Measurements from ENCODE around the gene INSM1.

Gene INSM1

GRCh38 chr20:20393207-20394120 is 25.6 kb downstream of the INSM1 start:
- TF ChIP-seq FOXM1 (IDR thresholded peaks at IDR 0.05; ENCODE audit: borderline replicate concordance, low read depth): no peak
- TF ChIP-seq TCF12 (IDR thresholded peaks at IDR 0.05; ENCODE audit: low read depth): no peak
- no peak for TF ChIP-seq ZBTB7A (IDR thresholded peaks at IDR 0.05; ENCODE audit: low read depth)
- no peak for TF ChIP-seq CREB1 (IDR thresholded peaks at IDR 0.05; ENCODE audit: low read depth)
- no peak for TF ChIP-seq MAX (IDR thresholded peaks at IDR 0.05)
- no peak for TF ChIP-seq TEAD4 (IDR thresholded peaks at IDR 0.05)
- TF ChIP-seq YY1 (IDR thresholded peaks at IDR 0.05; ENCODE audit: low read depth): no peak
- no peak for TF ChIP-seq REST (IDR thresholded peaks at IDR 0.05; ENCODE audit: low read depth)
- no peak for TF ChIP-seq EGR1 (IDR thresholded peaks at IDR 0.05)
- TF ChIP-seq NFIC (IDR thresholded peaks at IDR 0.05): no peak
- no peak for TF ChIP-seq EP300 (IDR thresholded peaks at IDR 0.05; ENCODE audit: borderline replicate concordance)
- TF ChIP-seq RAD21 (IDR thresholded peaks at IDR 0.05; ENCODE audit: low read depth): no peak
- no peak for TF ChIP-seq USF1 (IDR thresholded peaks at IDR 0.05)

- no peak for TF ChIP-seq EGR1 (IDR thresholded peaks at IDR 0.05)
- TF ChIP-seq YY1 (IDR thresholded peaks at IDR 0.05; ENCODE audit: low read depth): no peak
- TF ChIP-seq FOXM1 (IDR thresholded peaks at IDR 0.05; ENCODE audit: borderline replicate concordance, low read depth): no peak
- TF ChIP-seq NFIC (IDR thresholded peaks at IDR 0.05): no peak
- no peak for TF ChIP-seq ZBTB7A (IDR thresholded peaks at IDR 0.05; ENCODE audit: low read depth)
- no peak for TF ChIP-seq CREB1 (IDR thresholded peaks at IDR 0.05; ENCODE audit: low read depth)
- no peak for TF ChIP-seq RAD21 (IDR thresholded peaks at IDR 0.05; ENCODE audit: low read depth)
- TF ChIP-seq CEBPB (IDR thresholded peaks at IDR 0.05): no peak
- TF ChIP-seq TAF1 (IDR thresholded peaks at IDR 0.05; ENCODE audit: low read depth): no peak
- no peak for TF ChIP-seq TCF12 (IDR thresholded peaks at IDR 0.05; ENCODE audit: low read depth)
- TF ChIP-seq MAX (IDR thresholded peaks at IDR 0.05): no peak
- TF ChIP-seq USF1 (IDR thresholded peaks at IDR 0.05): no peak
- no peak for TF ChIP-seq TEAD4 (IDR thresholded peaks at IDR 0.05)
- no peak for TF ChIP-seq REST (IDR thresholded peaks at IDR 0.05; ENCODE audit: low read depth)
- no peak for TF ChIP-seq EP300 (IDR thresholded peaks at IDR 0.05; ENCODE audit: borderline replicate concordance)
Observed at GRCh38 chr20:20395087-20395486, 27.2 kb downstream of the INSM1 start.

GRCh38 chr20:20395903-20396568 is 28.1 kb downstream of the INSM1 start:
- TF ChIP-seq FOXM1 (IDR thresholded peaks at IDR 0.05; ENCODE audit: borderline replicate concordance, low read depth) (no peak), RAD21 (IDR thresholded peaks at IDR 0.05; ENCODE audit: low read depth) (no peak), NFIC (IDR thresholded peaks at IDR 0.05) (no peak), ZBTB7A (IDR thresholded peaks at IDR 0.05; ENCODE audit: low read depth) (no peak), EP300 (IDR thresholded peaks at IDR 0.05; ENCODE audit: borderline replicate concordance) (no peak), YY1 (IDR thresholded peaks at IDR 0.05; ENCODE audit: low read depth) (no peak), MAX (IDR thresholded peaks at IDR 0.05) (no peak), EGR1 (IDR thresholded peaks at IDR 0.05) (no peak), TCF12 (IDR thresholded peaks at IDR 0.05; ENCODE audit: low read depth) (no peak), CEBPB (IDR thresholded peaks at IDR 0.05) (no peak), REST (IDR thresholded peaks at IDR 0.05; ENCODE audit: low read depth) (no peak), TEAD4 (IDR thresholded peaks at IDR 0.05) (no peak), CREB1 (IDR thresholded peaks at IDR 0.05; ENCODE audit: low read depth) (no peak), USF1 (IDR thresholded peaks at IDR 0.05) (no peak), TAF1 (IDR thresholded peaks at IDR 0.05; ENCODE audit: low read depth) (no peak)

All from Ishikawa (cell line).